HG03196 (cell line): ENCODE data around the gene GREB1L.
"Not testable (repeated sequence)": the region's sequence is repeated elsewhere in the genome, so short reads cannot be mapped to it uniquely, and the experiment has no call there.

Experiments
- ATAC-seq: cut with Tn5 transposase; IDR thresholded peaks from one replicate; pipeline ENCODE4 v1.9.1; 2021; ENCODE audit not compliant: unreplicated experiment

GREB1L gene

GRCh38 chr18:21303895-21304294 is 61.9 kb downstream of the GREB1L start:
- ATAC-seq: no peak

GRCh38 chr18:21305621-21306020 is 63.6 kb downstream of the GREB1L start:
- no peak for ATAC-seq

DNA sequence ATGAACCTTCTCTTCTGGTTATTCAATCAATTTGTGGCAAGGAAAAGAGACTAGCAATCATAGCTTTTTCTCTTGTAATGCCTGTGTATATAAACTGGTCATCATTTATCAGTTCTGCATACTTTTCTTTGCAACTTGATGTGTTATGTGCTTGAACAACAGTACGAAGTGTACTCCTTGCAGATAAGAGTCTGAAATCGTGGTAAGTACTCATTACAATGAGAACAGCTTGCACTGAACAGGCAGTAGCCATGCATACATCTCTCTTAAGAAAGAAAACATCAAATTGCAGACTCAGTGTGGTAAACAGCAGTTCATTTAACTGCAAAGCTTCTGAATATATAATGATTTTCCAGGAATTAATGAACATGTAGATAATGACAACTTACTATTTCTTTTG is 64.3 kb downstream of the GREB1L start:
- ATAC-seq: no peak

DNA sequence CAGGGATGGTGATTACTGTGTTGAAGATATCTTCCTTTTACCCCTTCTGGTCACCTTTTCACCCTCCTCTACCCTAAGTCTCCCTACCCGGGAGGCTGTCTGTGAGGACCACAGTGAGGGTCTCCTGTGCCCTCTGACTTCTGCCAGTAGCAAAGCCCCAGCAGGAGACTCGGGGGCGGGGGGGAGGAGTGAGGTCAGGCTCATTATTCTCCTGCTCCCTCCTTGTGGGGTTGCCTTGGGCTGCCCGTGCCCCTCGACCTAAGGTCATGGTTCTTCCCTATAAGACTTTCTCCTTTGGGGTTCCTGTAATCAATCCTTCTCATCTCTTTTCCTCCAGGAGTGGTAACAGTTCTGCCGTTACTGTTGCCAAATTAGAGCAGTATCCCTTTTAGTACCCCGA is 65.5 kb downstream of the GREB1L start:
- no peak for ATAC-seq

- ATAC-seq: no peak
Measured at GRCh38 chr18:21309248-21309647, 67.2 kb downstream of the GREB1L start.

- not testable (repeated sequence) for ATAC-seq
Measured at GRCh38 chr18:21311980-21312379, 69.9 kb downstream of the GREB1L start.

GRCh38 chr18:21313576-21313975 is 71.5 kb downstream of the GREB1L start:
- no peak for ATAC-seq

GRCh38 chr18:21314724-21315123 is 72.7 kb downstream of the GREB1L start:
- ATAC-seq: no peak

- not testable (repeated sequence) for ATAC-seq
Measured at GRCh38 chr18:21315126-21315525, 73.1 kb downstream of the GREB1L start.

DNA sequence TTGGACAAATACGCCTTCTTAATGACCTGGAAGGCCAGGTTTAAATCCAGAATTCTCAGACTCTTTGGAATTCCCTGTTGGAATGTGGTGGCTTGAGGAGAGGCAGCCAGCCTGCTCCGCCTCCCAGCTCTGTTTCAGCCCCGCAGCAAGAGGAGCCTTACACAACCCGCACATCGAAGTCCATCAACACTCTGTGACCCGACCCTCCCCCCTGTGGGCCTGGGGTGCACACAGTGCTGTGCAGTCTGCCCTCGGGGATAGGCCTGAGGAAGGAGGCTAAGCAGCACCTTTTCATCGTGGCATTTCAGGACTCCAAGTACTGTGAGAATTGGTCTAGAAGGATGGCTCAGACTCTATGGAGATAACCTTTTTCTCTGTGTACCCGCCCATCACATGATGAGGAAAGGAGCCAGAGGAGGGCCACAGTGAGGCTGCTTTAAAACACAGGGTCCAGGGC is 73.7 kb downstream of the GREB1L start:
- no peak for ATAC-seq

DNA sequence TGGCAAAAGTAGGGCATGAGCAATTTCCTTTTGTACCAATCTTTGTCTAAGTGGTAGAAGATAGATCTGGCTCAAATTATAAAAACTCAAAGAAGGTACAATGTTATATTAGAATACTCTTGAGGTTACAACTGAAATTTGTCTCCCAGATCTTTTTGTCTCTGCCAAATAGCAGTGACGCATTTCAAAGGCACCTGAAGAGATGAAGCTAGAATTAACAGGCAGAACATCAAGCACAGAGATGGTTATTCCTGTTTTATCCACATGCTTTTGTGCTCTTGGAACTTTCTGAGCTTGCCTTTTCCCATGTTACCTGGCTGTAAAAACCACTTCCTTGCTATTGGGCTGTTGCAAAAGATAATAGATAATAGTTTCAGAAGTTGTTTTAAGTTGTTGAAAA is 74.3 kb downstream of the GREB1L start:
- no peak for ATAC-seq

DNA sequence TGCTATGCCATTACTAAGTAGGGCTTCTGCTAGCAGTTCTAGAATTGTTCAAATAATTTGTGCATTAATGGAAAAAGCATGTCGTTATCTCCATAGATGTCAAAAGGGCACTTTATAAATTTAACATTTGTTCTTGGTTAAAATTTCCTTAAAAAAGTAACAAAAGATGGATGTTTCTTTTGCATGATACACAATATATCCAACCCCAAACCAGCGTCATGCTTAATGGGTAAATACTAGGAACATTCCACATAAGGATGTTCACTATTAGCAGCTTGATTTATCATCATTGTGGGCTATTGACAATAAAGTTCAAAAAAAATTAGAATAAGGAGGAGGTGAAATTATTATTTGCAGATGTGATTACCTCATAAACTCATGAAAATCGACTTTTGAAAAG is 79.7 kb downstream of the GREB1L start:
- ATAC-seq: no peak

GRCh38 chr18:21327101-21327500 is 85.1 kb downstream of the GREB1L start:
- ATAC-seq: no peak

- ATAC-seq: no peak
Measured at GRCh38 chr18:21330122-21330701, 88.2 kb downstream of the GREB1L start.

- no peak for ATAC-seq
Measured at GRCh38 chr18:21331065-21331464, 89.0 kb downstream of the GREB1L start.

GRCh38 chr18:21335927-21336488 is 94.0 kb downstream of the GREB1L start:
- ATAC-seq: no peak

GRCh38 chr18:21336846-21337245 is 94.8 kb downstream of the GREB1L start:
- no peak for ATAC-seq

- no peak for ATAC-seq
Measured at GRCh38 chr18:21341141-21341540, 99.1 kb downstream of the GREB1L start.

DNA sequence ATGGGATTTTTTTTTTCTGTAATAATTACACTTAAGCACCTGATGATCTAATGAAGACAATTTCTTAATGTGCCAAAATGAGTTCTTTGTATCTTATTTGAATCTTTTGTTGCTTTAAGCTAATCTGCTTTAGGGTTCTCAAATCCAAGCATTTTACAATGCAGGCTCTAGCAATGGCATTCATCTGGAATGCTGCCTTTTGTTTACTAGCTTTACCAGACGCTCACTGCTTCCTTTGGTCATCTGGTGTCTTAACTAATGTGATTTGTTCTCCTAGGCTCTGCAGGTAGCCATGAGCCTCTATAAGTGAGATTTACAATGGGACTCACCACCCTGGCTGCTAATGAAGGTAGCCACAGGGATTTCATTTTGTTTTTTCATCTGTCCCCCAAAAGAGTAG is 100.3 kb downstream of the GREB1L start:
- ATAC-seq: no peak

- ATAC-seq: no peak
Measured at GRCh38 chr18:21344860-21345259, 102.8 kb downstream of the GREB1L start.

- ATAC-seq: no peak
Measured at GRCh38 chr18:21345840-21346239, 103.8 kb downstream of the GREB1L start.

DNA sequence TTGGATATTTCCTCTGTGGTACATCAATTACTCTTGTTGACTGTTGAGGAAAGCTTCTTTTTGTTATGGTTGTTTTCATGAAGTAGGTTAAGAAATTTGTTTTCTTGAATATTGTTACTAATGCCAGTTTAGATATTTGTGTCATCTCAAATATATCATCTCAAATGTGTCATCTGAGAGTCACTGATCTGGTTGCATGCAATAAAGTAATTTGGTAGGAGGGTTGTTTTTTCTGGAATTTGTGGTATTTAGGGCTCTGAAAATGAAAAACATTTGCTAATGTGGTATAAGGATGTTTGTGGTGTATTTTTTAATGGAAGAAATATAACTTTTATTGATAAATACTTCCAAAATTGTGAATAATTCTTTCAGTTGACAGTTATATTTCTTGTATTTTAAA is 117.7 kb downstream of the GREB1L start:
- no peak for ATAC-seq

DNA sequence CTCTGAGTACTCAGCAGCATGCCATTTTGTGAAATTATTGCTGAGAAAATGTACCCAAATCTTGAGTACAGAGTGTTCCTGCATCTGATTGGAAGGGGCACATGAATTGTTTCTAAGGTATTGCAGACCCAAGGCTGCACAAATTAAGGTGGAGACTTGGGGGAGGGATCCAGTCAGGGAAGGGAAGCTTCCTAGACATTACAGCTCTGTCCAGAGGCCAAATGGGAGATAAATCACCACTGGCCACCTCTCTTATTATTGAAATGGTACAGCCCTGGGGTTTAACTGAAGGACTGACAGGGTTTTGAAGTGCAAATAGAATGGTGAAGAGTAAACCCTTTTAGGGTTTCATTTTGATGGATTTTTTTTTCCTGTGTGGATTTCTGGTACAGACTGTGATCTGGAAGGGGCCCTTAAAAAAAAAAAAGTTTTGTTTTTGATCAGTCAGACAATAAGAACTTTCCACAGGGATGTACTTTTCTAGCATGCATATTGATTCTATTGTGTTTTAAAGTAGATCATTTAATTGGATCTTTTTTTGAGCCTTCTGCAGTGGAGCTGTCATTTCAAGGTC is 119.4 kb downstream of the GREB1L start:
- ATAC-seq: no peak
